GM21360 (cell line): ENCODE results near the gene PLEK.
A peak's percentile ranks its signal among the peaks of the same experiment; 100 is the strongest.

Source experiments
- ATAC-seq: cut with Tn5 transposase; IDR thresholded peaks from one replicate; pipeline ENCODE4 v1.9.1; 2021; ENCODE audit warnings: mild to moderate bottlenecking, moderate library complexity; ENCODE audit not compliant: unreplicated experiment

The PLEK gene

GRCh38 chr2:68413466-68413865 is 48.4 kb downstream of the PLEK start:
- ATAC-seq: no peak

GRCh38 chr2:68414452-68414851 is 49.4 kb downstream of the PLEK start:
- no peak for ATAC-seq

- ATAC-seq: no peak
These were observed 49.8 kb downstream of the PLEK start for GRCh38 chr2:68414876-68415275.

GRCh38 chr2:68415521-68415920 is 50.4 kb downstream of the PLEK start:
- ATAC-seq: no peak

GRCh38 chr2:68416081-68416675 is 51.1 kb downstream of the PLEK start:
- ATAC-seq: no peak

GRCh38 chr2:68417926-68418325 is 52.8 kb downstream of the PLEK start:
- no peak for ATAC-seq

GRCh38 chr2:68418419-68418818 is 53.3 kb downstream of the PLEK start:
- ATAC-seq: no peak

GRCh38 chr2:68418855-68419254 is 53.8 kb downstream of the PLEK start:
- no peak for ATAC-seq

GRCh38 chr2:68420254-68420910 is 55.3 kb downstream of the PLEK start:
- ATAC-seq: no peak

- ATAC-seq: peak; percentile 67
These were observed 59.0 kb downstream of the PLEK start for GRCh38 chr2:68423966-68424650.

- ATAC-seq: no peak
These were observed 60.4 kb downstream of the PLEK start for GRCh38 chr2:68425503-68425902.

GRCh38 chr2:68426446-68426845 is 61.4 kb downstream of the PLEK start:
- no peak for ATAC-seq

GRCh38 chr2:68426848-68427579 is 61.9 kb downstream of the PLEK start:
- ATAC-seq: no peak

- no peak for ATAC-seq
These were observed 63.0 kb downstream of the PLEK start for GRCh38 chr2:68428126-68428525.

GRCh38 chr2:68428746-68429145 is 63.7 kb downstream of the PLEK start:
- ATAC-seq: no peak

- no peak for ATAC-seq
These were observed 64.3 kb downstream of the PLEK start for GRCh38 chr2:68429311-68429826.

- ATAC-seq: no peak
These were observed 66.4 kb downstream of the PLEK start for GRCh38 chr2:68431316-68431972.

GRCh38 chr2:68432696-68433658 is 67.9 kb downstream of the PLEK start:
- ATAC-seq: no peak

GRCh38 chr2:68434981-68435380 is 69.9 kb downstream of the PLEK start:
- ATAC-seq: no peak

- no peak for ATAC-seq
These were observed 70.5 kb downstream of the PLEK start for GRCh38 chr2:68435615-68436014.
